MM.1S (cell line): ENCODE measurements around the gene ANP32A.

ENCODE experiments used
- DNase-seq: peaks from one replicate; pipeline ENCODE4 v3.0.0-alpha.2; 2015
- H2AFZ ChIP-seq: fragments of 300-600 bp; sonication (generic); 2 replicates; pipeline ENCODE4 v1.6.0; 2016; ENCODE audit warnings: antibody characterized with exemption, low read length
- H3F3A ChIP-seq: fragments of 300-600 bp; sonication (generic); 2 replicates; pipeline ENCODE4 v1.6.1; 2016; ENCODE audit warnings: mild to moderate bottlenecking, antibody characterized with exemption, low read length, moderate library complexity, mixed read lengths; ENCODE audit not compliant: insufficient read depth
- H3K27ac ChIP-seq: fragments of 300-600 bp; sonication (generic); 2 replicates; pipeline ENCODE4 v1.5.1; 2016; ENCODE audit warnings: mild to moderate bottlenecking, low read length
- H3K27me3 ChIP-seq: fragments of 300-600 bp; sonication (generic); replicated peaks from 2 replicates; pipeline ENCODE4 v1.6.0; 2016; ENCODE audit warnings: low read length; ENCODE audit not compliant: insufficient read depth
- H3K36me3 ChIP-seq: fragments of 300-600 bp; sonication (generic); replicated peaks from 2 replicates; pipeline ENCODE4 v1.6.1; 2016; ENCODE audit warnings: mild to moderate bottlenecking, low read length, mixed read lengths; ENCODE audit not compliant: insufficient read depth
- H3K4me1 ChIP-seq: fragments of 300-600 bp; sonication (generic); 2 replicates; pipeline ENCODE4 v1.6.1; 2016; ENCODE audit warnings: low read length, mixed read lengths
- H3K4me2 ChIP-seq: fragments of 300-600 bp; sonication (generic); 2 replicates; pipeline ENCODE4 v1.6.0; 2016; ENCODE audit warnings: low read depth, low read length
- H3K4me3 ChIP-seq: fragments of 300-600 bp; sonication (generic); 2 replicates; pipeline ENCODE4 v1.5.1; 2016; ENCODE audit warnings: low read length, mixed read lengths
- H3K79me2 ChIP-seq: fragments of 300-600 bp; sonication (generic); 2 replicates; pipeline ENCODE4 v1.6.1; 2016; ENCODE audit warnings: mixed run types, low read length, mixed read lengths
- H3K9ac ChIP-seq: fragments of 300-600 bp; sonication (generic); 2 replicates; pipeline ENCODE4 v1.6.1; 2016; ENCODE audit warnings: low read length, mixed read lengths
- H3K9me2 ChIP-seq: fragments of 300-600 bp; sonication (generic); replicated peaks from 2 replicates; pipeline ENCODE4 v1.6.1; 2016; ENCODE audit warnings: mild to moderate bottlenecking, low read length, mixed read lengths; ENCODE audit not compliant: insufficient read depth
- H3K9me3 ChIP-seq: fragments of 300-600 bp; sonication (generic); replicated peaks from 2 replicates; pipeline ENCODE4 v1.6.1; 2016; ENCODE audit warnings: mild to moderate bottlenecking, low read length, mixed read lengths; ENCODE audit not compliant: insufficient read depth
- H4K20me1 ChIP-seq: fragments of 300-600 bp; sonication (generic); 2 replicates; pipeline ENCODE4 v1.6.1; 2016; ENCODE audit warnings: mild to moderate bottlenecking, low read length, moderate library complexity, mixed read lengths; ENCODE audit not compliant: insufficient read depth
- EZH2 ChIP-seq: fragments of 300-600 bp; sonication (generic); optimal IDR thresholded peaks from 2 replicates; pipeline ENCODE3; 2017; ENCODE audit warnings: low read depth, mild to moderate bottlenecking, antibody characterized with exemption, low read length, mixed read lengths
- EZH2phosphoT487 ChIP-seq: fragments of 300-600 bp; sonication (generic); IDR thresholded peaks from 2 replicates; pipeline ENCODE4 v1.6.1; 2018; ENCODE audit warnings: antibody characterized with exemption, low read length
- TF ChIP-seq, protein P1 (sequence below): fragments of 300-600 bp; sonication (generic); IDR thresholded peaks from 2 replicates; pipeline ENCODE4 v1.5.1; 2016; ENCODE audit warnings: antibody characterized with exemption, low read length, mixed read lengths

The ANP32A gene

DNA sequence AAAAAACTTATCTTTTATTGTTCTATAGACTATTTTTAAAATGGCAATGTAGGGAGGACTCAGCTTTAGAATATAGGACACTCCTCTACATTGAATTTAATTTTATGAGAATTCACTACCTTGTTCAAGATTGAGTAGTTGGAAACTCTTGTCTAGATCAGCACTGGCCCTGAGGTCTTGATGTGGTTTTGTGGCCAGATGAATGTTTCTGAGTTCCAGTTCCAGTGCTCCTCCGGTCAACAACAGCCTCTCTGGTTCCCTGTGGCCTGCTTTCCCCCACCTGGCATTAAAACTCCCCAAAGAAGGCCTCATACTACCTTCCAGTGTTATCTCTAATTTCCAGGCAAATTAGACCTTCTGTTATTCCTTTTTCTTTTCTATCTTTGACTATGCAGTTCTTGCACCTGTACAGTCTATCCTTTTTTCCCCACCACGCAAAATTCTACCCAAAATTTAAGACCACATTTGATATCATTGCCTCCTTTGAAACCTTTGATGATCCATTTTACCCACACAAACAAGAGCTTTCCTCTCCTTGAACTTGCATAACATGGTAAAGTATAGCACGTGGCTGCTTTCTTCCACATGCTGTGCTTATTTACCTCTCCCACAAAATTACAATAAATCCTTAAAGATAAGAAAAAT lies 9.6 kb upstream of the ANP32A start:
- Histone ChIP-seq H3K9ac (no peak overlapping the region), H3K27ac (peak overlapping the region; percentile 12; the same call in 1 of the 2 replicates)
- DNase-seq, result peak; percentile 85

DNA sequence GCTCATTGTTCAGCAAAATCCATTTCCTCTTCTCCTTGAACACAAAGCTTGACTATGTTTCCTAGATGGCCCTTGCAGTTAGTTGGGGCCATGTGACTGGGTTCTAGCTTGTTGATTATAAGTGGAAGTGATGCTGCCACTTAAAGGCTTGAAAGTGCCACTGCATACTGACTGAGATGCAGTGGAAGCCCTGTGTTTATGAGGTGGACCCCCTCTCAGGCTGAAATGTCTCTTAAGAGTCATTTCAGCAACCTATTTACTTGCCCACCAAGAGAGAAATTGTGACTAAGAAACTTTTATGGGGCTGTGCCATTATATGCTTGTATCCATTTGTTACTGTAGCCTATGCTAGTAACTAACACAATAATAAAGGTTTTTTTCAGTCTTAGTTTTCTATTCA lies 8.4 kb upstream of the ANP32A start:
- no peaks in the 10 kb centered on the region for H3K79me2 ChIP-seq
- no peaks in the 10 kb centered on the region for H3K9me2 ChIP-seq
- peaks cover 37% of the 10 kb centered on the region for H3K4me1 ChIP-seq
- no peaks in the 10 kb centered on the region for H3K9me3 ChIP-seq
- no peak overlapping the region for H3K9ac ChIP-seq
- peak overlapping the region; percentile 1; the same call in 1 of the 2 replicates for H3K27ac ChIP-seq
- H3F3A ChIP-seq, result peaks cover 23% of the 10 kb centered on the region
- no peak overlapping the region for H2AFZ ChIP-seq
- TF ChIP-seq EZH2phosphoT487, result no peak
- no peak for TF ChIP-seq EZH2
- TF ChIP-seq, protein P1, sequence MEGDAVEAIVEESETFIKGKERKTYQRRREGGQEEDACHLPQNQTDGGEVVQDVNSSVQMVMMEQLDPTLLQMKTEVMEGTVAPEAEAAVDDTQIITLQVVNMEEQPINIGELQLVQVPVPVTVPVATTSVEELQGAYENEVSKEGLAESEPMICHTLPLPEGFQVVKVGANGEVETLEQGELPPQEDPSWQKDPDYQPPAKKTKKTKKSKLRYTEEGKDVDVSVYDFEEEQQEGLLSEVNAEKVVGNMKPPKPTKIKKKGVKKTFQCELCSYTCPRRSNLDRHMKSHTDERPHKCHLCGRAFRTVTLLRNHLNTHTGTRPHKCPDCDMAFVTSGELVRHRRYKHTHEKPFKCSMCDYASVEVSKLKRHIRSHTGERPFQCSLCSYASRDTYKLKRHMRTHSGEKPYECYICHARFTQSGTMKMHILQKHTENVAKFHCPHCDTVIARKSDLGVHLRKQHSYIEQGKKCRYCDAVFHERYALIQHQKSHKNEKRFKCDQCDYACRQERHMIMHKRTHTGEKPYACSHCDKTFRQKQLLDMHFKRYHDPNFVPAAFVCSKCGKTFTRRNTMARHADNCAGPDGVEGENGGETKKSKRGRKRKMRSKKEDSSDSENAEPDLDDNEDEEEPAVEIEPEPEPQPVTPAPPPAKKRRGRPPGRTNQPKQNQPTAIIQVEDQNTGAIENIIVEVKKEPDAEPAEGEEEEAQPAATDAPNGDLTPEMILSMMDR, result peak; percentile 58
- H3K27me3 ChIP-seq, result no peaks in the 10 kb centered on the region
- no peaks in the 10 kb centered on the region for H4K20me1 ChIP-seq
- no peak overlapping the region for H3K4me3 ChIP-seq
- no peaks in the 10 kb centered on the region for H3K36me3 ChIP-seq
- peak; percentile 47 for DNase-seq
- H3K4me2 ChIP-seq, result peak overlapping the region; percentile 1; the same call in 1 of the 2 replicates

More for the DNA sequence above, 9.6 kb upstream of the ANP32A start:
- no peak for TF ChIP-seq EZH2phosphoT487
- H3K9me2 ChIP-seq, result no peaks in the 10 kb centered on the region
- H3K27me3 ChIP-seq, result no peaks in the 10 kb centered on the region
- no peaks in the 10 kb centered on the region for H3K79me2 ChIP-seq
- no peaks in the 10 kb centered on the region for H3K36me3 ChIP-seq
- peak overlapping the region; percentile 10; the same call in 1 of the 2 replicates for H3K4me2 ChIP-seq
- H4K20me1 ChIP-seq, result no peaks in the 10 kb centered on the region
- peaks cover 30% of the 10 kb centered on the region for H3F3A ChIP-seq
- H3K9me3 ChIP-seq, result no peaks in the 10 kb centered on the region
- H2AFZ ChIP-seq, result no peak overlapping the region
- H3K4me1 ChIP-seq, result peaks cover 47% of the 10 kb centered on the region
- H3K4me3 ChIP-seq, result no peak overlapping the region

DNA sequence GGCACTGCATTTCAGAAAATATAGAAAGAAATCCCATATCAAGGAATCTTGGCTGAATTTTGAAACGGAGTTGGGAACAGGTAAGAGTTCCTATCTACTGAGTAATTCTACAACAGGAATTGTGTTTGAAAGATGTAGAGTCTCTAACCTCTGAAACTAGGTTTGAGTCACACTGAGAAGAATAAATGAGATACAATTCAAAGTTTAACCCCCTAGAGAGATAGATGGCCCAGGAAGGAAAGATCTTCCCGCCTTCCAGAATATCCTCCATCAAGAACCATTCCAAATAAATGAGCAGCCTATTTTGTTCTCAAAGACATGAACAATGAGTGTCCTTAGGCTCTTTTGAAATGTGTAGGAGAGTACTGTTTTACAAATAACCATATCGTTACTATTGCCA lies 2.9 kb upstream of the ANP32A start:
- H3K36me3 ChIP-seq, result no peaks in the 10 kb centered on the region
- peaks cover 14% of the 10 kb centered on the region for H3K4me1 ChIP-seq
- no peak for DNase-seq
- H3K9me2 ChIP-seq, result no peaks in the 10 kb centered on the region
- H2AFZ ChIP-seq, result no peak overlapping the region
- no peak for TF ChIP-seq EZH2
- TF ChIP-seq EZH2phosphoT487, result no peak
- TF ChIP-seq, protein P1, result no peak
- no peak overlapping the region for H3K4me3 ChIP-seq
- H3K79me2 ChIP-seq, result peaks cover 41% of the 10 kb centered on the region
- H4K20me1 ChIP-seq, result no peaks in the 10 kb centered on the region
- no peak overlapping the region for H3K4me2 ChIP-seq
- H3K9ac ChIP-seq, result no peak overlapping the region
- H3K27me3 ChIP-seq, result no peaks in the 10 kb centered on the region
- no peaks in the 10 kb centered on the region for H3K9me3 ChIP-seq
- no peak overlapping the region for H3K27ac ChIP-seq
- H3F3A ChIP-seq, result peaks cover 5% of the 10 kb centered on the region; the same call in 1 of the 2 replicates

DNA sequence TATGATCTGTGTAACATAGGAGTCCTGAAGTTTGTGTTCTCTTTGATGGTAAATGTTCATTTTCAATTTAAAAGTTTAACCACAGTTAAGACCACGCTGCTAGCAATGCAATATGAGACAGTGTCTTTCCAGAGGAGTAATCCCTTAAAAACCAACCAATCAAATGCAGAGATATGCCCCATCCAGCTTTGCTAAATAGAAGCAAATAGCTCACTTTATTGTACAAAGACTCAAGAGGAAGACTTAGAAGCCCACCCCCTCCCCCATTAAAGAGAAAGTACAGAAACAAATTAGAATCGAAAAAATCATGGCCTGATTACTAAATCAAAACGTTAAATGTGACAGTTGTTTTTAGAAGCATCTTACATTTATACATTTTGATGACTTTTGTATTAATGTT lies 2.1 kb upstream of the ANP32A start:
- no peak for TF ChIP-seq EZH2phosphoT487
- TF ChIP-seq, protein P1, result no peak
- TF ChIP-seq EZH2, result no peak
- Histone ChIP-seq H3K4me1 (peaks cover 10% of the 10 kb centered on the region; the same call in 1 of the 2 replicates), H3K9ac (no peak overlapping the region), H4K20me1 (no peaks in the 10 kb centered on the region), H3K27ac (no peak overlapping the region), H3K27me3 (no peaks in the 10 kb centered on the region), H3K9me2 (no peaks in the 10 kb centered on the region), H3K4me2 (peak overlapping the region; percentile 67; the same call in 1 of the 2 replicates), H3F3A (peaks cover 6% of the 10 kb centered on the region; the same call in 1 of the 2 replicates), H3K9me3 (no peaks in the 10 kb centered on the region), H3K36me3 (no peaks in the 10 kb centered on the region), H3K4me3 (no peak overlapping the region), H2AFZ (no peak overlapping the region), H3K79me2 (peaks cover 48% of the 10 kb centered on the region)
- DNase-seq, result no peak
